DND-41 (cell line): ENCODE results near the gene IPO11.

ENCODE experiments used
- CTCF ChIP-seq: IDR thresholded peaks from 2 replicates; pipeline ENCODE4 v1.5.1; 2012; ENCODE audit warnings: borderline replicate concordance, low read length, moderate library complexity, mild to moderate bottlenecking; ENCODE audit not compliant: poor library complexity, severe bottlenecking; ENCODE audit errors: extremely low read depth
- EZH2 ChIP-seq: IDR thresholded peaks from 3 replicates; pipeline ENCODE4 v1.6.1; 2012; ENCODE audit warnings: borderline replicate concordance, low read depth, mild to moderate bottlenecking, moderate library complexity, low read length, inconsistent platforms; ENCODE audit not compliant: severe bottlenecking

- TF ChIP-seq EZH2 (no peak), CTCF (no peak)
Observed at GRCh38 chr5:62649025-62649424, 236.5 kb downstream of the IPO11 start.
